ENCODE measurements around the gene POLA1. TPM values are rescaled to one million over a fixed set of nuclear protein-coding genes. Genes with fewer than 3 reads are reported as not detected.

Gene POLA1
- total RNA-seq, 4 donors from 2014 or later, result 9.5 to 18.4 (median 11.2) TPM

DNA sequence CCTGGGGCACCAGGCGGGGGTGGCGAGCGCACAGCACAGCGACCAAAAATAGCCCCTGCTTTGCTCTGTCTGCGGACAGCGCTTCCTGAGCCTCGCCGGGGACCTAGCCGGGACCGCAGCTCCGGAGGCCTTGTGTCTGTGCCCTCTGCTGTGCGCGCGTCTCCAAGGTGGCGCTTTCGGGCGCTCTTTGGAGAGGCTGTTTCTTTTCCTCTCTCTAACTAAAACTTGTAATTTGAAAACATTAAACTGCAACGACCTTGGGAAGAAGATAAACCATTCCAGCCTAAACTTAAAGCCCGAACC is 318.7 kb downstream of the POLA1 start:
- TF ChIP-seq, protein P1, sequence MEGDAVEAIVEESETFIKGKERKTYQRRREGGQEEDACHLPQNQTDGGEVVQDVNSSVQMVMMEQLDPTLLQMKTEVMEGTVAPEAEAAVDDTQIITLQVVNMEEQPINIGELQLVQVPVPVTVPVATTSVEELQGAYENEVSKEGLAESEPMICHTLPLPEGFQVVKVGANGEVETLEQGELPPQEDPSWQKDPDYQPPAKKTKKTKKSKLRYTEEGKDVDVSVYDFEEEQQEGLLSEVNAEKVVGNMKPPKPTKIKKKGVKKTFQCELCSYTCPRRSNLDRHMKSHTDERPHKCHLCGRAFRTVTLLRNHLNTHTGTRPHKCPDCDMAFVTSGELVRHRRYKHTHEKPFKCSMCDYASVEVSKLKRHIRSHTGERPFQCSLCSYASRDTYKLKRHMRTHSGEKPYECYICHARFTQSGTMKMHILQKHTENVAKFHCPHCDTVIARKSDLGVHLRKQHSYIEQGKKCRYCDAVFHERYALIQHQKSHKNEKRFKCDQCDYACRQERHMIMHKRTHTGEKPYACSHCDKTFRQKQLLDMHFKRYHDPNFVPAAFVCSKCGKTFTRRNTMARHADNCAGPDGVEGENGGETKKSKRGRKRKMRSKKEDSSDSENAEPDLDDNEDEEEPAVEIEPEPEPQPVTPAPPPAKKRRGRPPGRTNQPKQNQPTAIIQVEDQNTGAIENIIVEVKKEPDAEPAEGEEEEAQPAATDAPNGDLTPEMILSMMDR (IDR thresholded peaks at IDR 0.05; ENCODE audit: low read depth), result no peak

DNA sequence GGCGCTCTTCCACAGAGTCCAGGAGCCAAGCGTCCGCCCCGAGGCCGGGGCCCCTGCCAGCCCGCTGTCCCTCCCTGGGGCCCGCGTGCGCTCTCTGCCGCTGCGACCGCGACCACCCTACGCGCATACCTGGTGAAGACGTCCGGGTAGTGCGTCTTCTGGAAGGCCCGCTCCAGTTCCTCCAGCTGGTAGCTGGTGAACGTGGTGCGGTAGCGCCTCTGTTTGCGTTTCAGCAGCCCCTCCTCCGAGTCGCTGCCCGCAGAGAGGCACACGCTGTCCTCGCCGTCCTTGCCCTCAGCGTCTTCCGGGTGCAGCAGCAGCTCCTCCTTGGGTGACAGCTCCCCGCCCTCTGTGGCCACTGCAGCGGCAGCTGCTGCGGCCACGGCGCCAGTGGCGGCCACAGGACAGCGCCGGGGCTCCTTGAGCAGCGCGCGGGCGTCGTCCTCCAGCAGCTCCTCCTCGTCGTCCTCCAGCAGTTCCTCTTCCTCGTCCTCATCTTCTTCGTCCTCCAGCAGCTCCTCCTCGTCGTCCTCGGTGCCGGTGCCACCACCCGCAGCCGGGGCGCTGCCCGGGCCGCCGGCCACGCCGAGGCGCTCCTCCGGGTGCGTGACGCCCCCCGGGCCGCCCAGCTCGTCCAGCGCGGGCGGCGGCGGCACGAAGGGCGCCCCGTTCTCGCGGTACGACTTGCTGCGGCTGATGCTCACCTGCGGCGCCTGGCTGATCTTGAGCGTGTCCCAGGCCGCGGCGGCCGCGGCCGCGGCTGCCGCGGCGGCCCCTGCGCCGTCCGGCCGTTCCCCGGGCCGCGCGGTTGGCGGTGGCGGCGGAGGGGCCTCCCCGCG is 319.3 kb downstream of the POLA1 start:
- TF ChIP-seq, protein P1 (IDR thresholded peaks at IDR 0.05; ENCODE audit: low read depth), result no peak

DNA sequence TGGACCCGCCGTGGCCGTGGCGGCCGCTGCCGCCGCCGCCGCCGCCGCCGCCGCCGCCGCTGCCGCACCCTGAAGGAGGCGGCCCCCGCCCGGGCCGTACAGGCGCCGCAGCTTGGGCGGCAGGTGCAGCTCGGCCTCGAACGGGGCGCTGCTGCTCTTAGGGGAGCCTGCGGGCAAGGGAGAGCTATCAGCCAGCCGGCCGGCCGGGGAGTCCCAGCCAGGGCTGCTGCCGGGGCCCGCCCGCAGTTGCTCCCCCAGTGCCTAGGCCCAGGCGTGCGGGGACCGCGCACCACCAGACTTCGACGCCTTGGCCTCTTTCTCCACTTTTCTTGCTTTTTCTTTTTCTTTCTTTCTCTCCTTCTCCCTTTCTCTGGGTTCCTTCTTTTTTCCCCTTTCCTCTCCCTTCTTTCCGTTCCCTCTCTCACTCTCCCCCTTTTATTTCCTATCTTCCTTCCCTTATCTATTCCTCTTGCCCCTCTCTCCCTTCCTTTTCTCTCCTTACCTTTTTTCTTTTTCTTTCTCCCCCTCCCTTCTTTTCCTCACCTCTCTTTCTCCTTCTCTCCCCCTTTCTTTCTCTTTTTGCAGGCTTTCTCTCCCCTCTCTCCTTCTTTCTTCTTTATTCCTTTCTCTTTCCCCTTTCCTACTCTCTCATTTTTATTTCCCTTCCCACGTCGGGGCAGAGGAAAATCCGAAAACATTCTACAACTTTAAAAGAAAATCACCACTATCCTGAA is 320.1 kb downstream of the POLA1 start:
- TF ChIP-seq, protein P1 (IDR thresholded peaks at IDR 0.05; ENCODE audit: low read depth), result no peak

DNA sequence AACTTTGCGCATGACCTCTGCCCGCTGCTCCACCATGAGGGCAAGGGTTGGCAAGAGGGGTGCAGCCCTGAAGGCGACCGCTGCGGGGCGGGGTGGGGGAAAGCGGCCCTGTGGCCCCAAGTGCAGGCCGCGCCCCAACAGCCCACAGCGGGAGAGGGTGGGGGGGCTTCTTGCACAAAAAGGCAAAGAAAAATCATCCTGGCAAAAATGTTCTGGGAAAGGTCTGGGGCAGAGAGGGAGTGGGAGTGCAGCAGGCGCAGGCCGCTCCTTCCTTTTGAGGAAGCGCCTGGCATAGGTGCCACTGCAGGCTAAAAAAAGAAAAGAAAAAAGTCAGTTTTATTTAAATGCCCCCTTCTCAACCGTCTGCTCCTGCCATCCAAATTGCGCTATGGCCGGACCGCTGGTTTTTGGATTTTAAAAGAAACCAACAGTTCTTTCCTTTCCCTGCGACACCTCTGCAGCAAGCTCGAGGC is 320.7 kb downstream of the POLA1 start:
- TF ChIP-seq, protein P1 (IDR thresholded peaks at IDR 0.05; ENCODE audit: low read depth), result no peak

DNA sequence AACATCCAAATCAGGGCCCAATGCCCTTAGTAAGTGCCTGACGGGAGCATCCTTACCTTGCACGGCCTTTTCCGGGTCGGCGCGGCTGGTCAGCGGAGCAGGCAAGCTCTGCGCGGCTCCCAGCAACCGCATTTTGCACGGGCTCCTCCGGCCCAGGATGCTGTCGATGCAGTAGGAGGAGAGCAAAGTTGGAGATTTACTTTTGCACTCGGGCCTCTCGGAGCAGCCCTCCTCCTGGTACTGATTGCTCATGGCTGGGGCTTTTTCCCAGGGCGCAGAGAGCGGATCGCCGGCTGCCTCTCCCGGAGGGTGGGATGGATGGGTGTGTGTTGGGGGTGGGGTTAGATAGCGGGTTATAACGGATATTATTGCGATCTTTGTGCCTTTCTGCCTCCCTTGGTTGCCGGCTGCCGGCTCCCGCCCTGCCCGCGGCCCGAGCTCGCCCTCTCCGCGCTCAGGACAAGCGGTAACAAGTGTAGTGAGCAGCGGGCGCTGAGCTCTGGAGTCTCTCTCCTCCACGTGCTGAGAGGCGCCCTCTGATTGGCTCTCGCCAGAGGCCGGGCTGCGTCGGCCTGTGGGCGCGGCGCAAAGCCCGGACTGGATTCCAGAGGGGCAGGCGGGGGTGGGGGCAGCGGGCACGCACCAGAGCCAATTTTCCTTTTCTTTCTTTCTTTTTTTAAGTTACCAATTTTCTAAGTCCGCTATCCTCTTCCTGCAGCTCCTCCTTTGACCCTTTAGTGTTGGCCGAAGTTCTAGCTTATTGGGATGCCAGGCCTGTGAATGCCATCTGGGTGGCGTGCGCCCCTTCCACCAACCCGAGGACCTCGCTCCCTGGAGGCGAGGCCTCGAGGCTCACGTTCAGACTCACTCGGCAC is 322.0 kb downstream of the POLA1 start, which contains the start of gene ARX:
Gene ARX, minus strand, starts transcription at position 480 of the 875 bp plus-strand sequence. Its CDS starts 228 bp downstream, at position 252.
- TF ChIP-seq, protein P1 (IDR thresholded peaks at IDR 0.05; ENCODE audit: low read depth), result no peak

DNA sequence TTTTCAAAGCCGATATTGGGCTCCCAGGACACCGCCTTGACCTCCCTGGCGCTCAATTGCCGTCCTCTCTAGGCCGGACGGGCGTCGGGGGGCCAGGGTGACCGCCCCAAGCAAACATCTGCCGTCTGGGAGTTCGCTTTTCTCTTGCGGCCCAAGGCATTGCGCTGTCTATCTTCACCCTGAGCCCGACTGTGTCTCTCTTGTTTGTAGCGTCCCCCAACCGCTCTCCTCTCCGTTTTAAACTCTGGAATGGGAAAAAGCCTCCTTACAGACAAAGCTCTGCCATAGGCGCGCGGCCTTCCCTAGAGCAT is 322.6 kb downstream of the POLA1 start:
- TF ChIP-seq, protein P1 (IDR thresholded peaks at IDR 0.05; ENCODE audit: low read depth), result no peak

All from subcutaneous adipose tissue (tissue), 4 donors.